Measurements from ENCODE around the gene ETFRF1. TPM values are rescaled to one million over a fixed set of nuclear protein-coding genes. Genes with fewer than 3 reads are reported as not detected.

Gene ETFRF1
- total RNA-seq, 4 donors from 2014 or later = 45.9 to 105 (median 74.6) TPM

GRCh38 chr12:25190793-25191192, 4.2 kb upstream of the ETFRF1 start:
- ATAC-seq (no peak), DNase-seq (no peak)
- Histone ChIP-seq H3K4me1 (peaks cover 3 to 9% of the 10 kb centered on the region in 2 donors), H3K27me3 (no peaks in the 10 kb centered on the region), H3K4me3 (no peak overlapping the region), H3K36me3 (no peaks in the 10 kb centered on the region), H3K27ac (no peak overlapping the region), H3K9me3 (no peaks in the 10 kb centered on the region)
- in situ Hi-C loops (cut with MboI; ENCODE audit: low sequenced_read_pairs in 4 of 4) (loop anchor here in 1 of 4 donors (10.0 kb wide), 1 partner anchor 54 kb away; no protein-coding TSS in a partner anchor), intact Hi-C loops (cut with DNase I; ENCODE audit: low total_unique reads) (loop anchor here (10.0 kb wide), 1 partner anchor 1834 kb away; the partner anchor contains the start of gene MED21)
- TF ChIP-seq CTCF (IDR thresholded peaks at IDR 0.05 in 4 of 5, conservative IDR thresholded peaks at IDR 0.05 in 1 of 5) (no peak), POLR2A (IDR thresholded peaks at IDR 0.05) (no peak)

GRCh38 chr12:25194214-25194613, 823 bp upstream of the ETFRF1 start:
- H3K4me3 ChIP-seq = peak overlapping the region in 3 of 4 donors; percentile 74 to 97 (median 79)
- intact Hi-C loops (cut with DNase I; ENCODE audit: low total_unique reads) = loop anchor here (2.0 to 10.0 kb wide), 2 partner anchors 57 to 1831 kb away; partner anchors contain the start of genes KRAS and MED21

GRCh38 chr12:25194722-25195055, 348 bp upstream of the ETFRF1 start:
- Histone ChIP-seq H3K27ac (peak overlapping the region; percentile 90 to 97 (median 92)), H3K4me3 (peak overlapping the region; percentile 74 to 97 (median 78)), H3K27me3 (no peaks in the 10 kb centered on the region), H3K36me3 (no peaks in the 10 kb centered on the region), H3K4me1 (peaks cover 18 to 27% of the 10 kb centered on the region in 2 donors), H3K9me3 (no peaks in the 10 kb centered on the region)
- in situ Hi-C loops (cut with MboI; ENCODE audit: low sequenced_read_pairs in 4 of 4) (loop anchor here in 1 of 4 donors (10.0 kb wide), 1 partner anchor 50 kb away; no protein-coding TSS in a partner anchor), intact Hi-C loops (cut with DNase I; ENCODE audit: low total_unique reads) (loop anchor here (2.0 to 10.0 kb wide), 2 partner anchors 56 to 1830 kb away; partner anchors contain the start of genes KRAS and MED21)
- DNase-seq = no peak
- TF ChIP-seq CTCF (IDR thresholded peaks at IDR 0.05 in 4 of 5, conservative IDR thresholded peaks at IDR 0.05 in 1 of 5) (no peak), POLR2A (IDR thresholded peaks at IDR 0.05) (no peak)
- peak in 1 of 2 donors; percentile 8 for ATAC-seq

More at GRCh38 chr12:25194214-25194613, 823 bp upstream of the ETFRF1 start:
- Histone ChIP-seq H3K4me1 (peaks cover 18 to 27% of the 10 kb centered on the region in 2 donors), H3K27ac (peak overlapping the region in 1 of 4 donors; percentile 90), H3K9me3 (no peaks in the 10 kb centered on the region), H3K27me3 (no peaks in the 10 kb centered on the region), H3K36me3 (no peaks in the 10 kb centered on the region)
- ATAC-seq = no peak
- DNase-seq = no peak
- in situ Hi-C loops (cut with MboI; ENCODE audit: low sequenced_read_pairs in 4 of 4) = loop anchor here in 1 of 4 donors (10.0 kb wide), 1 partner anchor 51 kb away; no protein-coding TSS in a partner anchor
- TF ChIP-seq POLR2A (IDR thresholded peaks at IDR 0.05) = no peak
- TF ChIP-seq CTCF (IDR thresholded peaks at IDR 0.05 in 4 of 5, conservative IDR thresholded peaks at IDR 0.05 in 1 of 5) = no peak

DNA sequence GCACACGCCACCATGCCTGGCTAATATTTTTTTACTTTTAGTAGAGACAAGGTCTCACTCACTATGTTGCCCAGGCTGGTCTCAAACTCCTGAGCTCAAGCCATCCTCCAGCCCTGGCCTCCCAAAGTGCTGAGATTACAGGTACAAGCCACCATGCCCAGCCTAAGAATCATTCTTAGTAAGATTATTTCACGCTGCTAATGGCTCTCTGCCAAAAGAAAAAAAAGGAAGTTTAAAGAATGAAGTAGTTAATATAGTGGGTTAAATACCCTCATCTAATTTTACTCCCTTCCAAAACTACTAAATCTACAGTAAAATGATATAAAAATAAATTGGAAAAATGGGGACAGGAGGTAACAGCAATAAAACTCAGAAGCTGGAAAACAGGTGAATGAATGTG, 2.6 kb downstream of the ETFRF1 start:
- intact Hi-C loops (cut with DNase I; ENCODE audit: low total_unique reads) (loop anchor here (10.0 kb wide), 1 partner anchor 1827 kb away; the partner anchor contains the start of gene MED21), in situ Hi-C loops (cut with MboI; ENCODE audit: low sequenced_read_pairs in 4 of 4) (loop anchor here in 1 of 4 donors (10.0 kb wide), 1 partner anchor 47 kb away; no protein-coding TSS in a partner anchor)
- no peak for TF ChIP-seq CTCF (IDR thresholded peaks at IDR 0.05 in 4 of 5, conservative IDR thresholded peaks at IDR 0.05 in 1 of 5)
- TF ChIP-seq POLR2A (IDR thresholded peaks at IDR 0.05) = no peak
- no peak overlapping the region for H3K4me3 ChIP-seq
- DNase-seq (no peak), ATAC-seq (no peak)
- no peaks in the 10 kb centered on the region for H3K27me3 ChIP-seq
- H3K4me1 ChIP-seq = peaks cover 18 to 27% of the 10 kb centered on the region in 2 donors
- H3K27ac ChIP-seq = no peak overlapping the region
- no peaks in the 10 kb centered on the region for H3K9me3 ChIP-seq
- no peaks in the 10 kb centered on the region for H3K36me3 ChIP-seq

All from gastrocnemius medialis (tissue), 4 donors.